Raji (cell line): ENCODE results near the gene NCOR2.

ENCODE experiments used
- POLR2A ChIP-seq: IDR thresholded peaks from 2 replicates; pipeline ENCODE4 v1.6.1; 2011; ENCODE audit warnings: low read depth, low read length, control low read depth; ENCODE audit not compliant: insufficient read depth

The NCOR2 gene

DNA sequence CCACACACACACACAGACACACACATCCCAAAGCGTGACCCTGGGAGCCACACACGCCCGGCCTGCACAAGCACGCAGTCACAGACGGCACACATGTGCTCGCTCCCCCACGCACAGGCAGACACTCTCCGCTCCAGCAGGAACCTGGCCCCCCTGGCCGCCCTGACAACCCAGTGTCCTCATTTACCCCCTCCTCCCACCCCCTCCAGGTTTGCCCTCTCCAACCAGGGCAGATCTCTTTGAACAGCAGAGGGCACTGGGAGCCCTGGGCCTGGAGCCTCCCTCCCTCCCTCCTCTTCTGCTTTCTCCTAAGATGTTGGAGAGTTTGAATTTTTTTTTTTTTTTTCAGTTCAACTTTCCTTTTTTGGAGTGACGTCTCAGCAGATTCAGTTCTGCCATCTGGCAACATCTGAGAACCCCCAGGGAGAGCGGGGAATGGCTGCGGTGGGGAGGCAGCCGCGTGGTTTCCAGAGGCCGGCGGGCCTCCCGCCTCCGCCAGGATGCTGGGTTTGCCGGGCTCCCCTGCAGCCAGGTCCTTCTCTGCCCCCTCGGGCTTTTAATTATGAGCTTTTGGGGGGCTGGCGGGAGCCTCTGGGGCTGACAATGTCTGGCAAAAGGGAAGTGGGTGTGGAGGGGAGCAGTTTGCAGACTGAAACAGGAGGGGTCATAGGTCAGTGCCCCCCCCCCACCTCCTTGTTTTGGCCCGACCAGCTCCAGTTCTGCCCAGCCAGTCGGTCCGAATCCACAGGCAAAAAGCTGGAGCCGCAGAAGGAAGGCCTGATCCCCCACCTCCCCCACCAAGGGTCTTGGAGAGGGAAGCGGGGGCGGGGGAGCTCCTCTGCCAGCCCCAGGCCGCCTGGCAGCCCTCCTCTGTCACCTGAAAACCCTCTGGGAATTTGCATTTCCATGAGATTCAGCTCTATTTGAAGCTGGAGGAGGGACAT lies 1.3 kb upstream of the NCOR2 start:
- TF ChIP-seq POLR2A = no peak

- no peak for TF ChIP-seq POLR2A
These were observed 411 bp upstream of the NCOR2 start for GRCh38 chr12:124567673-124568373.

DNA sequence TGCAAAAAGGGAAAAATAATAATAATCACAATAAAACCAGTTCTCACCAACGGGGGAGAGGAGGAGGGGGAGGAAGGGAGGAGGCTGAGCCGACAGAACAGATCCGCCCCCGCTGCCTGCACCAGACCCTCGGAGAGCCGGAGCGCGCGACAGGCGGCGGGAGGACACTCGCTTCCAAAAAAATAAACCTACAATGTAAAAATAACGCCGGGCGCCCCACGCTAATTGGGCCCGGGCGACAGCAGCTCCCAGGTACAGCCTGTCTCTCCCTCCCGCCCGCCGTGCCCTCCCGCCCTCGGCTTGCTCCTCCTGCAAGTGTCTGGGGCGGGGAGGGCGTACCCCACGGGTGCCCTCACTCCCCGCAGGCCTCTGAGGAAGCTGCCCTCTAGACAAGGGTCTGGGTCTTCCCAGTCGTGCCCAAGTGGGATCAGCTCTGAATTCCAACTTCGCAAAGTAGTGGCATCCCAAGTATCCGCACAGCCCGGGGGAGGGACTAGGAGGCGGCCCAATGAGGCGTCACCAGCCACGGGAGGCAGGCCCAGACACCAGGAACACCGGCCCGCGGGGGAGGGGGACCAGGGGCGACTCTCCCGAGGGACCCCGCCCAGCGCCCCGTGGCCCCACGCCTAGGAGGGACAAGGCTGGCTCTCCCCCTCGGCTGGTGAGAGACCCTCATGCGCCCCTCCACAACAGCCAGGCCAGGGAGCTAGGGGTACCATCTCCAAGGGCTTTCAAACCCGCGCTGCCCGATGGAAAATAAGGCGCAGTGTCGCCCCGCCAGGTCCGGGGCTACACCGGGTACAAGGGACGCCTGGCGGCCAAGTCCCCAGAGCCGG lies 1.0 kb downstream of the NCOR2 start:
- TF ChIP-seq POLR2A = peak; percentile 44; the same call in 1 of the 2 replicates

- no peak for TF ChIP-seq POLR2A
These were observed 1.7 kb downstream of the NCOR2 start for GRCh38 chr12:124565656-124566160.

GRCh38 chr12:124564971-124565491 lies 2.4 kb downstream of the NCOR2 start:
- TF ChIP-seq POLR2A = no peak

DNA sequence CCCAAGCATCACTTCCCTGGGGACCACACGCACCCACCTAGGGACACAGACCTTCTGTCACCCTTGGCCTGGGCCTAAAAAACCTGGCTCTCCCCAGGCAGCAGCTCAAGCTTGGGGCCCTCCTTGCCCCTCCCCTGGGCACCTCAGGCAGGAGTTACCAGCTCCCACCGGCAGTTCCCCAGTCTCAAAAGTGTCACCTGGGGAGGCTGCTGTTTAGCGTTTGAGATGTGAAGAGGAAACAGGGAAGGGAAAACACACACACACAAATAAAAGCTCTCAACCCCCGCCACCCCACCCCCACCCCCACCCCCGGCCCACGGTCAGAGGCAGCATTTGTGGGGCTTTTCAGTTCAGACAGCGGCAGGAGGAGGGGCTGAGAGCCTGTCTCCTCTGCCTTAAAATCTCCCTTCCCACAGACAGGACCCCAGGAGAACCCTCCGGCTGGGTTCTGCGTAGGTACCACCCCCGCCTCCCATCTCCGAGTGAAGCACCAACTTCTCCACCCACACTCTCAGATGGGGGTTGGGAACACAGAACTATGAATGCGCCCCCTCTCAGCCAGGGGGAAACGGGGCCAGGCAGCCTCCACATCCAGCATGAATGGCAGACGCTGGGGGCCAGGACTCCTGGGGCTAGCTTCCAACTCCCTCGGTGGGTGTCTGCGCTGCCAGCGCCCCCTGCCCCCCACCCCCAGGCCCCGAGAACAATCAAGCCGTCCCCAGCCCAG lies 3.0 kb downstream of the NCOR2 start:
- no peak for TF ChIP-seq POLR2A

DNA sequence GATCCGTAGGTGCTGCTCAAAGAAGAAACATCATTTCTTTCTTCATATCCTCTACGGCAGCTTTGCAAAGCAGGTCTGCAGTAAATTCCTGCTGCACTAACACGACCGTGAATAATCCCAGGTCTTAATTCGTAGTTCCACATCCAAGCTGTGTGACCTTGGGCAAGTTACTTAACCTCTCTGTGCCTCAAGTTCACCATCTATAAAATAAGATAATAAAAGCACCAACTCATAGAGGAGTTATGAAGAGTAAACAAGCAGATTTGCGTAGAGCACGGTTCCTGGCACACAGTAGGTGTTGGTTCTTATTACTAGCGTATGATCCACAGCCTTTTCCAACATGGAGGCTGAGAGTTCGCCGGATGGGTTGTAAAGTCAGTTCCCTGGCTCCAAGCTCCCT lies 3.6 kb downstream of the NCOR2 start:
- TF ChIP-seq POLR2A = no peak

DNA sequence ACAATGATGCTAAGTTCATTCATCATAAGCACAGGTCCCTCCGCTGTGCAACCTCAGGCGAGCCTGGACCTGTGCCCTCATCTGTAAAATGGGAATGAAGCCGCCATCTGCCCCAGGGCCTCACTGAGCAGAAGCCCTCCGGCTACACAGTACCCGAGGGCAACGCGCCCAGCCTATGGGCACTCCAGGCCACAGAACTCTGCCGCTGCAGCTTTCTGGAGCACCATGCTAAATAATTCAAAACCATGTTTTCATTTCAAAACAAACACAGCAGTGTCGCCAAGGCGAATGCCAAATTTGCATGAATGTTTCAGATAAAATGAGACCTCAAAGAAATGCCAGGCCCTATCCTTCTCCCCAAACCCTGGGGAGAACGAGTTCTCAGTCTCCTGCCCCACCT lies 4.0 kb downstream of the NCOR2 start:
- TF ChIP-seq POLR2A = no peak

GRCh38 chr12:124562796-124563181 lies 4.6 kb downstream of the NCOR2 start:
- no peak for TF ChIP-seq POLR2A

- TF ChIP-seq POLR2A = no peak
These were observed 5.2 kb downstream of the NCOR2 start for GRCh38 chr12:124562018-124562795.

DNA sequence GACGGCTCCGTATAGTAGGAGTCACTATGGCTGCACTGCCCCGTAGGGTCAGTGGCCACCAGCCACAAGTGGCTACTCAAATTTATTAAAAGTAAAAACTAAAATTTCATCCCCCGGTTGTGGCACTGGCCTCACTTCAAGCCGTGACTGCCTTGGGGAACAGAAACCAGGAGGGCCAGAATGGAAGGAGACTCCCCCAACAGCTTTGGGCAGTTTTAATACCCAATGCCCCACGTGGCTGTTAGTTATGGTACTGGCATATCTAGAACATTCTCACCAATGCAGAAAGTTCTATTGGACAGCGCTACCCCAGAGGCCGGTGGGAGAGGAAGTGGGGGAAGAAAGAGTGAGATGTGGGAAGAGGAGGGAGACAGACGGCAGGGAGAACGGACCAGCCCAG lies 6.2 kb downstream of the NCOR2 start:
- no peak for TF ChIP-seq POLR2A

DNA sequence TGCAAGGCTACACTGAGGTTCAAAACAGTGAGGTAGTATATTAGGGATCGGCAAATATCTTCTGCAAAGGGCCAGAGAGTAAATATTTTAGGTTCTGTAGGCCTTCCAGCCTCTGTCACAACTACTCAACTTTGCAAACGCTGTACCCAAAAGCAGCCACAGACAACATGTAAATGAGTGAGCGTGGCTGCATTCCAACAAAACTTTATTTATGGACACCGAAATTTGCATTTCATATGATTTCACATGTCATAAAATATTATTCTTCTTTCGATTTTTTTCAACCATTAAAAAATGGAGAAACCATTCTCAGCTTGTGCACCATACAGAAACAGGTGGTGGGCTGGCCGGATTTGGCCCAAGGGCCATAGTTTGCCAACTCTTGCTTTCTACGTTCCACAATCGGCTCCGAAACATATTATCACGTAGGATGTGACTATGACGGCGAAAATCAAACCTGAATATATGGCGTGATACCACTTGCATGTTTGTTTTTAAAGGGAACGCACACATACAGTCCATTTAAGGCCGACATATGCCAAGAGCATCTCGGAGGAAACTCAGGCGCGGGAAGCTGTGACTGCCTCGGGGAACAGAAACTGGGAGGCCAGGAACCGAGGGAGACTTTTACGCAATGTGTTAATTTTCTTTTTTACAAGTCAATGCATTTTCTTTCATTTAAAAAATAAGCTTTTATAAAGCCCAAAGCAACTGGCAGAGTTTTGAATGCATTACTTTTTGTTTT lies 7.1 kb downstream of the NCOR2 start:
- no peak for TF ChIP-seq POLR2A

GRCh38 chr12:124559182-124560017 lies 8.0 kb downstream of the NCOR2 start:
- no peak for TF ChIP-seq POLR2A
